HCT116 (cell line): Measurements from ENCODE around the gene ITGB6. TPM values are rescaled to one million over a fixed set of nuclear protein-coding genes. Genes with fewer than 3 reads are reported as not detected.

ENCODE experiments used
- ATAC-seq: fragments of 200-7000 bp; cut with Tn5 transposase; 2 replicates; pipeline ENCODE4 v1.9.1; 2020; ENCODE audit warnings: mild to moderate bottlenecking, moderate library complexity
- BruUV-seq: library from RNA; stranded (reverse); fragments of 400-500 nt; replicated peaks from 2 replicates; lab custom pipeline; 2021; lab: Mats Ljungman, UMichigan
- CTCF ChIA-PET: fragments of 300-600 bp; sonication (Branson Sonifier 250); formaldehyde crosslinking; loops from one replicate; lab custom pipeline; 2021; ENCODE audit warnings: antibody characterized with exemption; lab: Charles Lee
- POLR2A ChIA-PET: fragments of 300-600, 350-600 bp; sonication (Branson Sonifier 250); formaldehyde crosslinking; loops from one replicate; lab custom pipeline; 2021; ENCODE audit warnings: antibody characterized with exemption; lab: Charles Lee
- RAD21 ChIA-PET, 2 experiments: fragments of 300-600 bp; sonication (Branson Sonifier 250); formaldehyde crosslinking; loops; one replicate each; lab custom pipeline; 2023; ENCODE audit warnings: low total read pairs in 2 of 2; ENCODE audit not compliant: uncharacterized antibody in 2 of 2, unreplicated experiment in 2 of 2, low non-redundant PET in 1 of 2; lab: Charles Lee
- DNase-seq: peaks from one replicate; pipeline ENCODE4 v3.0.0-alpha.2; 2010; ENCODE audit warnings: low read depth, low spot score
- H2AFZ ChIP-seq: fragments of 200-600 bp; shearing (Covaris generic), sonication (generic); 2 replicates; pipeline ENCODE4 v1.6.1; 2017; ENCODE audit warnings: low read depth, mixed run types, mixed read lengths, antibody characterized with exemption, low read length; ENCODE audit not compliant: poor library complexity, severe bottlenecking
- H3K27ac ChIP-seq: 2 replicates; pipeline ENCODE4 v1.5.1; 2012; ENCODE audit warnings: low read depth, low read length
- H3K27me3 ChIP-seq: fragments of 200-600 bp; sonication (generic); 2 replicates; pipeline ENCODE4 v1.6.1; 2016; ENCODE audit warnings: mixed run types, low read length, mixed read lengths; ENCODE audit not compliant: insufficient read depth
- H3K36me3 ChIP-seq, 2 experiments: fragments of 200-500 bp in 1 of 2; fragments of 200-600 bp in 1 of 2; sonication (Bioruptor generic) in 1 of 2; sonication (generic) in 1 of 2; 2 replicates each; pipeline versions ENCODE4 v1.5.1 to v1.6.1; 2014 to 2016; ENCODE audit warnings: low read length in 2 of 2, inconsistent platforms in 1 of 2, mixed read lengths in 1 of 2, mixed run types in 1 of 2; ENCODE audit not compliant: insufficient read depth in 2 of 2, control insufficient read depth in 1 of 2
- H3K4me1 ChIP-seq, 2 experiments: fragments of 200-600 bp in 1 of 2; sonication (generic) in 1 of 2; 2 replicates each; pipeline versions ENCODE4 v1.5.1 to v1.6.1; 2012 to 2017; ENCODE audit warnings: low read length in 2 of 2, inconsistent platforms in 1 of 2, mild to moderate bottlenecking in 1 of 2, mixed read lengths in 1 of 2, mixed run types in 1 of 2, moderate library complexity in 1 of 2; ENCODE audit not compliant: insufficient read depth in 2 of 2, control insufficient read depth in 1 of 2
- H3K4me2 ChIP-seq: fragments of 200-600 bp; sonication (generic); 2 replicates; pipeline ENCODE4 v1.6.1; 2017; ENCODE audit warnings: mixed run types, low read length, mixed read lengths
- H3K4me3 ChIP-seq, 2 experiments: fragments of 200-600 bp in 1 of 2; sonication (generic) in 1 of 2; replicated peaks in 1 of 2; 2 replicates each; pipeline ENCODE4 v1.5.1; 2011 to 2016; ENCODE audit warnings: low read length in 2 of 2, control low read depth in 1 of 2, low read depth in 1 of 2, mild to moderate bottlenecking in 1 of 2, mixed read lengths in 1 of 2, mixed run types in 1 of 2
- H3K79me2 ChIP-seq: fragments of 200-600 bp; sonication (generic); 2 replicates; pipeline ENCODE4 v1.6.1; 2017; ENCODE audit warnings: mild to moderate bottlenecking, mixed run types, low read length, moderate library complexity, mixed read lengths; ENCODE audit not compliant: insufficient read depth
- H3K9ac ChIP-seq: fragments of 200-600 bp; sonication (generic); 2 replicates; pipeline ENCODE4 v1.6.1; 2016; ENCODE audit warnings: low read length, mixed read lengths
- H3K9me2 ChIP-seq: fragments of 200-600 bp; sonication (generic), shearing (Covaris generic); 2 replicates; pipeline ENCODE4 v1.6.1; 2017; ENCODE audit warnings: mixed run types, mild to moderate bottlenecking, moderate library complexity; ENCODE audit not compliant: insufficient read depth
- H3K9me3 ChIP-seq, 2 experiments: fragments of 200-500 bp in 1 of 2; fragments of 200-600 bp in 1 of 2; sonication (Bioruptor generic) in 1 of 2; sonication (generic) in 1 of 2; 2 replicates each; pipeline ENCODE4 v1.6.1; 2014 to 2017; ENCODE audit warnings: low read length in 2 of 2, mixed read lengths in 2 of 2, inconsistent platforms in 1 of 2, low read depth in 1 of 2, mild to moderate bottlenecking in 1 of 2, mixed run types in 1 of 2, moderate library complexity in 1 of 2; ENCODE audit not compliant: control insufficient read depth in 1 of 2, insufficient read depth in 1 of 2
- H4K20me1 ChIP-seq: fragments of 200-600 bp; sonication (generic), shearing (Covaris generic); 2 replicates; pipeline ENCODE4 v1.6.1; 2017; ENCODE audit warnings: mixed run types, mild to moderate bottlenecking, moderate library complexity; ENCODE audit not compliant: insufficient read depth
- CBX3 ChIP-seq: IDR thresholded peaks from 2 replicates; pipeline ENCODE4 v1.6.1; 2012; ENCODE audit warnings: low read depth
- CEBPB ChIP-seq: IDR thresholded peaks from 2 replicates; pipeline ENCODE4 v1.6.1; 2012; ENCODE audit warnings: low read depth
- CTCF ChIP-seq, 3 experiments: fragments of 200-600 bp in 1 of 3; sonication (generic) in 1 of 3; IDR thresholded peaks in 2 of 3; conservative IDR thresholded peaks in 1 of 3; 2 replicates each; pipeline ENCODE4 v1.5.1; 2012 to 2017; ENCODE audit warnings: low read depth in 2 of 3, low read length in 2 of 3, antibody characterized with exemption in 1 of 3, borderline replicate concordance in 1 of 3, control low read depth in 1 of 3, mild to moderate bottlenecking in 1 of 3, mixed read lengths in 1 of 3, mixed run types in 1 of 3, moderate library complexity in 1 of 3; ENCODE audit not compliant: insufficient read depth in 1 of 3
- ELF1 ChIP-seq: IDR thresholded peaks from 2 replicates; pipeline ENCODE4 v1.6.1; 2012; ENCODE audit warnings: low read depth, borderline replicate concordance
- EZH2 ChIP-seq: fragments of 200-600 bp; sonication (generic); IDR thresholded peaks from 2 replicates; pipeline ENCODE4 v1.6.1; 2017; ENCODE audit warnings: antibody characterized with exemption, mixed run types
- EZH2phosphoT487 ChIP-seq: fragments of 200-600 bp; IDR thresholded peaks from 2 replicates; pipeline ENCODE4 v1.6.1; 2018; ENCODE audit warnings: antibody characterized with exemption, borderline replicate concordance
- FOSL1 ChIP-seq: IDR thresholded peaks from 2 replicates; pipeline ENCODE4 v1.6.1; 2012; ENCODE audit warnings: low read depth
- JUND ChIP-seq: IDR thresholded peaks from 2 replicates; pipeline ENCODE4 v1.6.1; 2012
- MAX ChIP-seq: IDR thresholded peaks from 2 replicates; pipeline ENCODE4 v1.6.1; 2012
- POLR2A ChIP-seq: IDR thresholded peaks from 2 replicates; pipeline ENCODE4 v1.7.0; 2011; ENCODE audit warnings: borderline replicate concordance; ENCODE audit not compliant: insufficient read depth, insufficient read length; ENCODE audit errors: extremely low read depth
- RAD21 ChIP-seq: IDR thresholded peaks from 2 replicates; pipeline ENCODE4 v1.6.1; 2012; ENCODE audit warnings: low read depth, mild to moderate bottlenecking
- REST ChIP-seq: IDR thresholded peaks from 2 replicates; pipeline ENCODE4 v1.6.1; 2012; ENCODE audit warnings: low read depth
- SIN3A ChIP-seq: IDR thresholded peaks from 2 replicates; pipeline ENCODE4 v1.6.1; 2012; ENCODE audit warnings: low read depth
- SP1 ChIP-seq: IDR thresholded peaks from 2 replicates; pipeline ENCODE4 v1.6.1; 2012; ENCODE audit warnings: low read depth
- SRF ChIP-seq: IDR thresholded peaks from 2 replicates; pipeline ENCODE4 v1.6.1; 2012; ENCODE audit warnings: low read depth
- TCF7L2 ChIP-seq: IDR thresholded peaks from 2 replicates; pipeline ENCODE4 v1.7.0; 2011; ENCODE audit warnings: borderline replicate concordance, inconsistent platforms; ENCODE audit not compliant: insufficient read depth, insufficient read length; ENCODE audit errors: extremely low read depth
- YY1 ChIP-seq: IDR thresholded peaks from 2 replicates; pipeline ENCODE4 v1.6.1; 2011; ENCODE audit warnings: low read length, low read depth, moderate library complexity, mild to moderate bottlenecking; ENCODE audit not compliant: insufficient replicate concordance; ENCODE audit errors: extremely low read depth
- ZBTB33 ChIP-seq: IDR thresholded peaks from 2 replicates; pipeline ENCODE4 v1.6.1; 2011; ENCODE audit warnings: mild to moderate bottlenecking, low read length, moderate library complexity; ENCODE audit not compliant: insufficient replicate concordance; ENCODE audit errors: extremely low read depth
- ZFX ChIP-seq: fragments of 450-650 bp; IDR thresholded peaks from 2 replicates; pipeline ENCODE4 v1.6.1; 2017
- ZNF274 ChIP-seq: fragments of 200-500 bp; sonication (Bioruptor generic); IDR thresholded peaks from 2 replicates; pipeline ENCODE4 v1.6.1; 2014; ENCODE audit warnings: mild to moderate bottlenecking, low read depth, low read length, inconsistent platforms
- intact Hi-C: fragments of 100-400 bp; cut with micrococcal nuclease; formaldehyde crosslinking; loops from 2 replicates; pipeline ENCODE4 v1.10.0; 2022
- total RNA-seq: library from RNA; stranded (reverse); gene quantifications from one replicate; pipeline ENCODE4 v1.2.1, GENCODE V29; 2021; ENCODE audit not compliant: unreplicated experiment

The ITGB6 gene
- total RNA-seq, 1 experiment from 2014 or later: 0.12 TPM

- TF ChIP-seq JUND: no peak
Observed at GRCh38 chr2:160141912-160142311, 58.2 kb downstream of the ITGB6 start (continued).

- Histone ChIP-seq H3K9me2 (no peaks in the 10 kb centered on the region), H3K9me3 (no peaks in the 10 kb centered on the region), H3K4me2 (no peak overlapping the region), H3K36me3 (no peaks in the 10 kb centered on the region), H3K27ac (no peak overlapping the region), H3K4me1 (no peaks in the 10 kb centered on the region), H4K20me1 (no peaks in the 10 kb centered on the region), H3K9ac (no peak overlapping the region), H3K79me2 (no peaks in the 10 kb centered on the region), H3K27me3 (no peaks in the 10 kb centered on the region), H2AFZ (no peak overlapping the region), H3K4me3 (no peak overlapping the region)
- no TSS peak for BruUV-seq
- ChIA-PET CTCF (interaction anchor here (1.6 kb wide), 1 partner anchor 31 kb away, joined by 4 read pairs; no protein-coding TSS in a partner anchor), POLR2A (no interaction called here), RAD21 (no interaction called here)
- DNase-seq (no peak), ATAC-seq (no peak)
- intact Hi-C loops: no loop called here
- TF ChIP-seq ZNF274 (no peak), CBX3 (no peak), JUND (no peak), SP1 (no peak), ZFX (no peak), TCF7L2 (no peak), EZH2 (no peak), CEBPB (no peak), REST (no peak), CTCF (IDR thresholded peaks at IDR 0.05 in 2 of 3, conservative IDR thresholded peaks at IDR 0.05 in 1 of 3; ENCODE audit: borderline replicate concordance in 1 of 3, insufficient read depth in 1 of 3, low read depth in 2 of 3, low read length in 2 of 3) (no peak), FOSL1 (no peak), POLR2A (no peak), YY1 (no peak), SIN3A (no peak), ZBTB33 (no peak), RAD21 (no peak), EZH2phosphoT487 (no peak), ELF1 (no peak), MAX (no peak), SRF (no peak)
Observed at GRCh38 chr2:160141419-160141818, 58.7 kb downstream of the ITGB6 start.
